Ascending aorta (tissue), 2 donors: ENCODE results near the gene ZNF423. TPM values are rescaled to one million over a fixed set of nuclear protein-coding genes. Genes with fewer than 3 reads are reported as not detected.

ENCODE experiments used
- DNase-seq, 2 donors: peaks; one replicate each; pipeline ENCODE4 v3.0.0-alpha.2; 2019; ENCODE audit warnings: low spot score in 2 of 2
- H3K27ac ChIP-seq, 2 donors: fragments of 200-600 bp; sonication (generic); one replicate each; pipeline ENCODE4 v1.5.1; 2016 to 2017; ENCODE audit warnings: mild to moderate bottlenecking in 1 of 2
- H3K27me3 ChIP-seq: fragments of 200-600 bp; sonication (generic); one replicate; pipeline ENCODE4 v1.5.1; 2017
- H3K36me3 ChIP-seq, 2 donors: fragments of 200-600 bp; sonication (generic); one replicate each; pipeline ENCODE4 v1.5.1; 2016
- H3K4me1 ChIP-seq, 2 donors: fragments of 200-600 bp; sonication (generic); one replicate each; pipeline ENCODE4 v1.5.1; 2016 to 2017; ENCODE audit warnings: mild to moderate bottlenecking in 1 of 2
- H3K4me3 ChIP-seq, 2 donors: fragments of 200-600 bp; sonication (generic); one replicate each; pipeline ENCODE4 v1.5.1; 2016 to 2017; ENCODE audit warnings: mild to moderate bottlenecking in 1 of 2
- H3K9me3 ChIP-seq, 2 donors: fragments of 200-600 bp; sonication (generic); one replicate each; pipeline ENCODE4 v1.5.1; 2016
- CTCF ChIP-seq, 3 experiments: fragments of 200-600 bp in 2 of 3; fragments of 450-650 bp in 1 of 3; sonication (generic) in 2 of 3; IDR thresholded peaks; one replicate each; pipeline ENCODE4 v1.5.1; 2016 to 2019; ENCODE audit warnings: antibody characterized with exemption in 3 of 3, mild to moderate bottlenecking in 1 of 3, moderate library complexity in 1 of 3
- intact Hi-C: fragments of 100-400 bp; cut with DNase I; formaldehyde crosslinking; loops from one replicate; pipeline ENCODE4 v1.15.1; 2023
- total RNA-seq: library from RNA; depleted of rRNA; stranded (reverse); fragments of >200 nt; gene quantifications from one replicate; pipeline ENCODE4 v1.1.0, GENCODE V29; 2016

Gene ZNF423
- total RNA-seq, 1 donor from 2014 or later: 42.9 TPM

DNA sequence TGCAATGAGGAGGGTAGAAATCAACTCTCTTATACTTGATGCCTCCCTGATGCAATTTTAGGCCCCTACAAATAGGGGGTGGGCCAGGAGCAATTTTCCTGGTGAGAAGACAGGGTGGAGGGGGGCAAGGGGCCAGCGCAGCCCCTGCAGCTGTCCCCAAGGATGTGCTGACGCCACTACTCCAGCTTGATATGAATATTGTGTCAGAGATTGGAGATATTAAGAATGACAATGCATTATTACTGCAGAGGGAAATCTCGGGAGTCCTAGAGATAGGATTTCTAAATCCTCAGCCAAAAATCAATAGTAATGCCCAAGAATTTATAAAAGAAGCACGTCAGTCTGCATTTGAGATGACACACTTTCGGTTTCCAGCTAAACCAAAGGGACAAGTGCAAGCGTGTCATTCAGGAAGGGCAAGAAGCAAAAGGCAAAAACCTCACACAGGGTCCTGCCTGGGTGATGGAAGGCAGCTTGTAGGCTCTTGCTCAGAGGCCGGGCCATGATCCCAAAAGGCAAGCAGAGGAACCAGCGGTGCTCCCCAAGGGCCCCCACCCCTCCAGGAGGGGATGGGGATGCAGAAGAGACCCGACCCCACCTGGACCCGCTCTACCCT is 303.5 kb downstream of the ZNF423 start:
- no peaks in the 10 kb centered on the region for H3K4me1 ChIP-seq
- H3K27me3 ChIP-seq: no peaks in the 10 kb centered on the region
- H3K9me3 ChIP-seq: no peaks in the 10 kb centered on the region
- intact Hi-C loops: no loop called here
- TF ChIP-seq CTCF (IDR thresholded peaks at IDR 0.05): no peak
- H3K36me3 ChIP-seq: no peaks in the 10 kb centered on the region
- H3K27ac ChIP-seq: no peak overlapping the region
- no peak for DNase-seq
- H3K4me3 ChIP-seq: no peak overlapping the region

DNA sequence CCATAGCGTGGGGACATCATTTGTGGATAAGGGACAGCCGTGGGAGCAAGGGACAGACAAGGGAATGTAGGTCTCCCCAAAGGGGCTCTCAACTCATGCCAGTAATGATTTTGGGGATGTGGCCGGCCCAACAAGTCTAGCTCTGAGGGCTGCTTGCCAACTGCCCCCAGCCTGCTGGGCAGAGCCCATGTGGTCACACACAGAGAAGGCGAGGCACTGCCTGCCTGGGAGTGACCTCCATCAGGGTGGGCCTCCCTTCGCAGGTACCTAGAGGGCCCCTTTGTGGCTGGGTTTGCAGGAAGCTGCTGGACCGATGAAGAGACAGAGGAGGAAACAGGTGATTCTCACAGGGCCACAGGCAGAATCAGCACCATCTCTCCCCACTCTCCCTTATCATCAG is 305.2 kb downstream of the ZNF423 start:
- H3K36me3 ChIP-seq: no peaks in the 10 kb centered on the region
- intact Hi-C loops: no loop called here
- H3K4me1 ChIP-seq: no peaks in the 10 kb centered on the region
- no peaks in the 10 kb centered on the region for H3K9me3 ChIP-seq
- no peak overlapping the region for H3K27ac ChIP-seq
- DNase-seq: no peak
- TF ChIP-seq CTCF (IDR thresholded peaks at IDR 0.05): no peak
- H3K27me3 ChIP-seq: no peaks in the 10 kb centered on the region
- no peak overlapping the region for H3K4me3 ChIP-seq

GRCh38 chr16:49550140-49550539 is 305.8 kb downstream of the ZNF423 start:
- intact Hi-C loops: no loop called here
- H3K27ac ChIP-seq: no peak overlapping the region
- no peaks in the 10 kb centered on the region for H3K36me3 ChIP-seq
- H3K4me3 ChIP-seq: no peak overlapping the region
- no peaks in the 10 kb centered on the region for H3K9me3 ChIP-seq
- H3K27me3 ChIP-seq: no peaks in the 10 kb centered on the region
- no peak for TF ChIP-seq CTCF (IDR thresholded peaks at IDR 0.05)
- no peak for DNase-seq
- no peaks in the 10 kb centered on the region for H3K4me1 ChIP-seq

GRCh38 chr16:49548325-49548970 is 307.5 kb downstream of the ZNF423 start:
- Histone ChIP-seq H3K36me3 (no peaks in the 10 kb centered on the region), H3K4me1 (no peaks in the 10 kb centered on the region), H3K4me3 (no peak overlapping the region), H3K27ac (no peak overlapping the region), H3K27me3 (no peaks in the 10 kb centered on the region), H3K9me3 (no peaks in the 10 kb centered on the region)
- DNase-seq: no peak
- TF ChIP-seq CTCF (IDR thresholded peaks at IDR 0.05): no peak
- intact Hi-C loops: no loop called here

- Histone ChIP-seq H3K4me1 (no peaks in the 10 kb centered on the region), H3K4me3 (no peak overlapping the region), H3K9me3 (no peaks in the 10 kb centered on the region), H3K27me3 (no peaks in the 10 kb centered on the region), H3K27ac (no peak overlapping the region), H3K36me3 (no peaks in the 10 kb centered on the region)
- TF ChIP-seq CTCF (IDR thresholded peaks at IDR 0.05): no peak
- intact Hi-C loops: no loop called here
- no peak for DNase-seq
These were observed 308.5 kb downstream of the ZNF423 start for GRCh38 chr16:49547448-49547847.
